Measurements from ENCODE around the gene NCOA1. TPM values are rescaled to one million over a fixed set of nuclear protein-coding genes. Genes with fewer than 3 reads are reported as not detected.

NCOA1 gene
- total RNA-seq, 1 donor from 2014 or later = 75.1 TPM

DNA sequence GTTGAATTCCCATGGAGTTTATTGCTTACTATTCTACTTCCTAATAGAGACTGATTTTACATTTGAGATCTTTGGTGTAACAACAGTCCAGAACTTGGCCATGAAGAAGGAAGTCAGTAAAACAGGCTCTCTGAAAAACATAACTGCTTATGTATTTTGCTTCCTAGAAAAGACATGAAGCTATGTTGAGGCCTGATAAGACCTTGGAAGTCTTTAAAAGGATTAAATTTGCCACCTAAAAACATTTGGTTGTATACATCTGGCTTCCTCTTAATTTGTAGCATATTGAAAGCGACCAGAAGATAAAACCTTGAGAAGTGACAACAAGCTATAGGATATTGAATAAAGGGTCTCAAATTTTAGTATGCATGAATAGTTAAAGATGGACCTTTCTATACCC is 265.7 kb downstream of the NCOA1 start:
- DNase-seq = no peak
- peaks cover 4% of the 10 kb centered on the region for H3K36me3 Mint-ChIP-seq (ENCODE audit: unreplicated experiment)
- H3K9me3 Mint-ChIP-seq (ENCODE audit: unreplicated experiment) = no peaks in the 10 kb centered on the region
- no peak overlapping the region for H3K27ac Mint-ChIP-seq (ENCODE audit: unreplicated experiment)
- H3K27me3 Mint-ChIP-seq (ENCODE audit: unreplicated experiment) = no peaks in the 10 kb centered on the region
- H3K4me3 Mint-ChIP-seq (ENCODE audit: unreplicated experiment) = no peak overlapping the region
- TF ChIP-seq, protein P1, sequence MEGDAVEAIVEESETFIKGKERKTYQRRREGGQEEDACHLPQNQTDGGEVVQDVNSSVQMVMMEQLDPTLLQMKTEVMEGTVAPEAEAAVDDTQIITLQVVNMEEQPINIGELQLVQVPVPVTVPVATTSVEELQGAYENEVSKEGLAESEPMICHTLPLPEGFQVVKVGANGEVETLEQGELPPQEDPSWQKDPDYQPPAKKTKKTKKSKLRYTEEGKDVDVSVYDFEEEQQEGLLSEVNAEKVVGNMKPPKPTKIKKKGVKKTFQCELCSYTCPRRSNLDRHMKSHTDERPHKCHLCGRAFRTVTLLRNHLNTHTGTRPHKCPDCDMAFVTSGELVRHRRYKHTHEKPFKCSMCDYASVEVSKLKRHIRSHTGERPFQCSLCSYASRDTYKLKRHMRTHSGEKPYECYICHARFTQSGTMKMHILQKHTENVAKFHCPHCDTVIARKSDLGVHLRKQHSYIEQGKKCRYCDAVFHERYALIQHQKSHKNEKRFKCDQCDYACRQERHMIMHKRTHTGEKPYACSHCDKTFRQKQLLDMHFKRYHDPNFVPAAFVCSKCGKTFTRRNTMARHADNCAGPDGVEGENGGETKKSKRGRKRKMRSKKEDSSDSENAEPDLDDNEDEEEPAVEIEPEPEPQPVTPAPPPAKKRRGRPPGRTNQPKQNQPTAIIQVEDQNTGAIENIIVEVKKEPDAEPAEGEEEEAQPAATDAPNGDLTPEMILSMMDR (IDR thresholded peaks at IDR 0.05; ENCODE audit: partially characterized antibody, unreplicated experiment) = no peak
- no peaks in the 10 kb centered on the region for H3K4me1 Mint-ChIP-seq (ENCODE audit: low read depth, unreplicated experiment)

DNA sequence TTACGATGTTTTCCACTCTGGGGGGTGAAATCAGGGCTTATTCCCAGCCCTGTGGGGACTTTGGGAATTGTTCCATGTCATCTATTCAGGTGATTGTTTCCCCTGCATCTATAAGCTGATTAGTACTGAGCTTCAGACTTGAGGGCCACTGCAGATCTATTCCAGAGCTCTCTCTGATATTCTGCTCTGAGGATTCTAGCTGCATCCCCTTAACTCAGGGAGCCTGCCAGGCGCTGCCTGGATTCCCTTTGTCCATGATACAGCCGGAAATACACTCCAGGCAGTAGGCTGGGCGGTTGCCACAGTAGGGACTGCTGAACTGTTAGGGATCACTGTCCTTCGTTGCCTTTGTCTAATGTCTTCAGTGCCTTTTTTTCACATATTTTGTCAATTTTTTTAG is 270.8 kb downstream of the NCOA1 start:
- H3K27me3 Mint-ChIP-seq (ENCODE audit: unreplicated experiment) = peaks cover 3% of the 10 kb centered on the region
- H3K9me3 Mint-ChIP-seq (ENCODE audit: unreplicated experiment) = peaks cover 7% of the 10 kb centered on the region
- H3K4me1 Mint-ChIP-seq (ENCODE audit: low read depth, unreplicated experiment) = no peaks in the 10 kb centered on the region
- DNase-seq = no peak
- no peak overlapping the region for H3K27ac Mint-ChIP-seq (ENCODE audit: unreplicated experiment)
- TF ChIP-seq, protein P1 (IDR thresholded peaks at IDR 0.05; ENCODE audit: partially characterized antibody, unreplicated experiment) = no peak
- peaks cover 4% of the 10 kb centered on the region for H3K36me3 Mint-ChIP-seq (ENCODE audit: unreplicated experiment)
- no peak overlapping the region for H3K4me3 Mint-ChIP-seq (ENCODE audit: unreplicated experiment)

DNA sequence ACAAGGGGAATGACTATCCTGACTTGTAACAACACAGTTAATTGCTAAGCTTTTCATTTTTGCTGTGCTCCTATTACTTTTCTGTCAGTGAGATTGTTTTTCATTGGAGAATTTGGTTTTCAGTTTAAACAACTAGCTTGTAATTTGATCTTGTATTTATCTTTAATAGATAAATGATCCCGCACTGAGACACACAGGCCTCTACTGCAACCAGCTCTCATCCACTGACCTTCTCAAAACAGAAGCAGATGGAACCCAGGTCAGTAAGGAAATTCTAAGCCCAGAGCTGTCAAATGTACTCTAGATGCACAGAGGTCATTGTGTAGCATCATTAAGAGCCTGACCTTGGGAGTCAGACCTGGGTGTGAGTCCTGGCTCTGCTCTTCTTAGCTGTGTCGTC is 271.5 kb downstream of the NCOA1 start:
- H3K9me3 Mint-ChIP-seq (ENCODE audit: unreplicated experiment) = peaks cover 7% of the 10 kb centered on the region
- no peak overlapping the region for H3K27ac Mint-ChIP-seq (ENCODE audit: unreplicated experiment)
- H3K4me1 Mint-ChIP-seq (ENCODE audit: low read depth, unreplicated experiment) = no peaks in the 10 kb centered on the region
- TF ChIP-seq, protein P1 (IDR thresholded peaks at IDR 0.05; ENCODE audit: partially characterized antibody, unreplicated experiment) = no peak
- H3K4me3 Mint-ChIP-seq (ENCODE audit: unreplicated experiment) = no peak overlapping the region
- peaks cover 3% of the 10 kb centered on the region for H3K27me3 Mint-ChIP-seq (ENCODE audit: unreplicated experiment)
- peaks cover 4% of the 10 kb centered on the region for H3K36me3 Mint-ChIP-seq (ENCODE audit: unreplicated experiment)
- no peak for DNase-seq

DNA sequence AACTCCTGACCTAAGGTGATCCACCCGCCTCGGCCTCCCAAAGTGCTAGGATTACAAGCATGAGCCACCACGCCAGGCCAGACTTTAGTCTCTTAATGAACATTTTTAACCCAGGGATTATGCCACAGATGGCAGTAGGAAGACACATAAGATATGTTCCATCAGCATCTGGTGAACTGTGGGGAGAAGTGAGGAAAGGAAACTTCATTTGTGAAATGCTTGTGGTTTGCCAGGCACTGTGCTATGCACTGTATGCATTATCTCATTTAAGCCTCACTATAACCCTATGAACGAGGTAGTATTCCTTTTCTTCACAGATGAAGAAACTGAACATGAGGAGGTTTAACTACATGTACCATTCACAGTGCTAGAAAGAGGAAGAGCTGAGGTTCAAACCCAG is 272.8 kb downstream of the NCOA1 start:
- no peak for DNase-seq
- H3K36me3 Mint-ChIP-seq (ENCODE audit: unreplicated experiment) = peaks cover 4% of the 10 kb centered on the region
- TF ChIP-seq, protein P1 (IDR thresholded peaks at IDR 0.05; ENCODE audit: partially characterized antibody, unreplicated experiment) = no peak
- H3K4me1 Mint-ChIP-seq (ENCODE audit: low read depth, unreplicated experiment) = no peaks in the 10 kb centered on the region
- no peak overlapping the region for H3K4me3 Mint-ChIP-seq (ENCODE audit: unreplicated experiment)
- H3K9me3 Mint-ChIP-seq (ENCODE audit: unreplicated experiment) = peaks cover 7% of the 10 kb centered on the region
- H3K27ac Mint-ChIP-seq (ENCODE audit: unreplicated experiment) = no peak overlapping the region
- peaks cover 3% of the 10 kb centered on the region for H3K27me3 Mint-ChIP-seq (ENCODE audit: unreplicated experiment)

DNA sequence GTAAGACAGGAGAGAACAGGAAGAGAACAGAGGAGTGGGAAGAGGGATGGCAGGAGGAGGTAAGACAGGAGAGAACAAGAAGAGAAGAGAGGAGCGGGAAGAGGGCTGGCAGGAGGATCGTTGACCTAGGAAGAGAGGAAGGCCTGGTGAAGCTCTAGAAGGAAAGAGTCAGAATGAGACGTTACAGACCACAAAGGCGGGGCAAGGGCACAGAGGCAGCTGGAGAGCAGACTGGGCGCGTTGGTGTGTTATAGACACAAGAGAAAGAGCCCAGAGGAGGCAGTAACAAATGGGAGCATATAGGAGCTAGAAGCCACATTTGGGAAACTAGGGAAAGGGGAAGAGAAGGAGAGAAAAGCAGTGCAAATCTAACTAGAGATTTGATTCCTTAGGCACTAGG is 275.6 kb downstream of the NCOA1 start:
- H3K4me1 Mint-ChIP-seq (ENCODE audit: low read depth, unreplicated experiment) = no peaks in the 10 kb centered on the region
- DNase-seq = no peak
- H3K36me3 Mint-ChIP-seq (ENCODE audit: unreplicated experiment) = peaks cover 4% of the 10 kb centered on the region
- no peak overlapping the region for H3K27ac Mint-ChIP-seq (ENCODE audit: unreplicated experiment)
- peak overlapping the region; percentile 5 for H3K4me3 Mint-ChIP-seq (ENCODE audit: unreplicated experiment)
- TF ChIP-seq, protein P1 (IDR thresholded peaks at IDR 0.05; ENCODE audit: partially characterized antibody, unreplicated experiment) = no peak
- H3K27me3 Mint-ChIP-seq (ENCODE audit: unreplicated experiment) = peaks cover 5% of the 10 kb centered on the region
- peaks cover 9% of the 10 kb centered on the region for H3K9me3 Mint-ChIP-seq (ENCODE audit: unreplicated experiment)
